ENCODE results near the gene SPACDR.
"Not testable (repeated sequence)": the region's sequence is repeated elsewhere in the genome, so short reads cannot be mapped to it uniquely, and the experiment has no call there.

Gene SPACDR

GRCh38 chr7:100441641-100442535 lies 22.2 kb downstream of the SPACDR start:
- Histone ChIP-seq H3K27ac (no peak overlapping the region), H3K4me3 (no peak overlapping the region)

GRCh38 chr7:100439244-100439643 lies 24.8 kb downstream of the SPACDR start:
- H3K27ac ChIP-seq, H3K4me3 ChIP-seq: not testable (repeated sequence)

GRCh38 chr7:100438731-100439130 lies 25.3 kb downstream of the SPACDR start:
- H3K4me3 ChIP-seq, H3K27ac ChIP-seq: not testable (repeated sequence)

DNA sequence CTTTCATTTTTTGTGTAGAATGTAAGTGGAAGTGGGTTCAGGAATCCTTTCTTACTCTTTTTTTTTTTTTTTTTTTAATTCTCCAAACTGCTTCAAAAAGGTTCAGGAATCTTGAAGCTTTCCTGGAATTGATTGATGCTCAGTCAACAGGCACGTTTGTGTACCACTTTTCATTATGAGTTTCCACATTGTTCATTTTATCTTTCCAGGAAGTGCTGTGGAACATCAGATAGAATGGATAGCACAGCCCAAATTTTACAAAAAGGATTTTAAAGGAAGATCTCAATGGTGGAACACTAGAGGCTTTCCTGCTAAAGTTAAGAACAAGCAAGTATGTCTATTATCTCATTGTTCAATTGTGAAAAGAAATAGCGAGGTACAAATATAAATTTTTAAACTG lies 25.9 kb downstream of the SPACDR start:
- H3K27ac ChIP-seq, result peak overlapping the region in 1 of 21 experiments; percentile 38
- no peak overlapping the region for H3K4me3 ChIP-seq

GRCh38 chr7:100437150-100438100 lies 26.6 kb downstream of the SPACDR start:
- Histone ChIP-seq H3K27ac (peak overlapping the region in 18 of 21 experiments; percentile 89 to 99 (median 96)), H3K4me3 (peak overlapping the region in 5 of 7 experiments; percentile 60 to 87 (median 83))

DNA sequence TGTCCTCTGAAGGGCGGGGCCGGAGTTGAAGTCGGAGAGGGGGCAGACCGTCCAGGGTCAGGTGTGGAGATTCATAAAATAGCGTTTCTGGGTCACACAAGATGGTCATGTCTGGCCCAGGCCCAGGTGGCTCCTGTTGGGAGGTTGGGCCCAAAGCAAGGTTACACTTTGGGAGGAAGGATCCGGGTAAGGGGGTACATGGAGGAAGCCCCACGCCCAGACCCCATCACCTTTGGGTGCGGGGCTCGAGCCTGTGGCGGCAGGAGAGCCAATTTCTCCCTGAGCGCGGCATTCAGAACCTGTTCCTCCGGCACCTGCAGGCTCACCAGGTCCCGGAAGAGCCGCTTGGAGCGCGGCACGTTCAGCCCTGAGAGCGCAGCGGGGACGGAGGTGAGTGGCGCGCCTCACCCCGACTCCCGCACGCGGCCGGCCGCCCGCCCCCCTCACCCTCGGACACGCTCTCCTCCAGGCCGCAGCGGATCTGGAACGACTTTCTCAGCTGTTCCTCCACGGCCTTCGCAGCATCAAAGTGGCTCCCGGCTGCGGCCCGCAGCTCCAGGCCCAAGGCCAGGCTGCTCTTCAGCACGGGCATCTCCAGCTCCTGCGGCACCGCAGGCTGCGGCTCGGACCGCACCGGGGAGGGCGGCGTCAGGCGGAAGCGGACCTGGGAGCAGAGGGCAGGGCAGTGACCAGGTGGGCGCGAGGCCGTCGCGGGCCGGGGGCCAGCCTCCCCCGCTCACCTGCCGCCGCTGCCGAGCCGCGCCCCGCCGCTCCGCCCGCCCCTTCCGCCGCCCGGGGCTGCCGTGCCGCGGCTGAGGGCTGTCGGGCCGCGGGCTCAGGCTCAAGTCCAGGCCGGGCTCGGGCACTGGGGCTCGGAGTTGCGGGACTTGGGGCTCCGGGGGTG lies 28.4 kb downstream of the SPACDR start:
- Histone ChIP-seq H3K4me3 (peak overlapping the region; percentile 53 to 87 (median 83)), H3K27ac (peak overlapping the region; percentile 79 to 99 (median 96))

DNA sequence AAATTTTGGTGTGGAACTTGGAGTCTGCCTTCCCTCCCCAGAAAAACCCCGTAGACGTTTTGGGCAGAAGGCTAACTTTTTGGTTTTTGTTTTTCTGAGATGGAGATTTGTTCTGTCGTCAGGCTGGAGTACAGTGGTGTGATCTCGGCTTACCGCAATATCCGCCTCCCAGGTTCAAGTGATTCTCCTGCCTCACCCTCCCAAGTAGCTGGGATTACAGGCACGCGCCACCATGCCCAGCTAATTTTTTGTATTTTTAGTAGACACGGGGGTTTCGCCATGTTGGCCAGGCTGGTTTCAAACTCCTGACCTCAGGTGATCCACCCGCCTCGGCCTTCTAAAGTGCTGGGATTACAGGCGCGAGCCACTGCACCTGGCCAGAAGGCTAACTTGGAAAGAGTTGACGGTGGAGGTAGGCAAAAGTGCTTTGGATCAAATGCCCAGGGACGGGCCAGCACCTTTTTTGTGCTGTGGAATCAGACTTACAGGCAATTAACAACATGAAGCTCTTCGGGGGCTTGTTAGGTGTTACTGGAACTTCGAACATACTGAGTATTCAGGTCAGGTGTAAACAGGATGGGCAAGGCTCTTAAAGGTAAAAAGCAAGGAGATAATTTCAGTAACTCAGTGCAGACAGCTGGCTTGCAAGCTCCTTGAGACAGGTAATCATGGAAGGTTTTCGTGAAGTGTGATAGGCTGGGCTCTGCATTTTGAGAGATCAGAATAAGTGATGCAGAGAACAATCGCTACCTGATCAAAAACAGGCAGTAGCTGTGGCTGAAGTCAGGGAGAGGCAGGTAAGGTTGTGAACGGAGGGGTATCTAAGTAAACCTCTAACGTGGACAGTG lies 29.5 kb downstream of the SPACDR start:
- Histone ChIP-seq H3K27ac (peak overlapping the region in 18 of 21 experiments; percentile 83 to 99 (median 97)), H3K4me3 (peak overlapping the region in 6 of 7 experiments; percentile 53 to 86 (median 82))

- Histone ChIP-seq H3K27ac (peak overlapping the region in 1 of 21 experiments; percentile 8), H3K4me3 (no peak overlapping the region)
These were observed 30.3 kb downstream of the SPACDR start for GRCh38 chr7:100433592-100434296.

GRCh38 chr7:100433276-100433591 lies 30.8 kb downstream of the SPACDR start:
- Histone ChIP-seq H3K27ac (peak overlapping the region in 5 of 21 experiments; percentile 8 to 65 (median 41)), H3K4me3 (no peak overlapping the region)

GRCh38 chr7:100432621-100433275 lies 31.3 kb downstream of the SPACDR start:
- H3K27ac ChIP-seq, result peak overlapping the region in 6 of 21 experiments; percentile 15 to 65 (median 43)
- no peak overlapping the region for H3K4me3 ChIP-seq

DNA sequence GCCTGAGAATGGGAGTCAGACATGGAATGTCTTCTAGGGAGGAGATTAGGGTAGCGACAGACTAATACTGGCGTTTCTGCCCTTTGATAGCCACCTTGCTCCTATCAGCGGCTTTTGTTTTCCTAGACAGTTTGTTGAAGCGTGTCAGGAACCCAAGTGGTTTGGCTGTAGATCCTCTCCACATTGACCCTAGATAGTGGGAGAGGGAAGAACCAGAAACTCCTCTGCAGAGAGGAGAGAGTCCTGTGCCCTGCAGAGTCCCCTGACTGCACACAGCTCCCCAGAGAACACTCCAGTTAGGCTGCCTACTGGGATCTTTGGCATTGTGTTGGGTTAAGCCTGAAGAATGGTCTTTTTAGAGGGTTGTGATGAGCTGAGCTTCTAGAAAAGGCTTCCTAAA lies 32.0 kb downstream of the SPACDR start:
- no peak overlapping the region for H3K4me3 ChIP-seq
- H3K27ac ChIP-seq, result peak overlapping the region in 7 of 21 experiments; percentile 13 to 65 (median 45)

GRCh38 chr7:100431286-100431735 lies 32.7 kb downstream of the SPACDR start:
- peak overlapping the region in 3 of 7 experiments; percentile 67 to 94 (median 79) for H3K4me3 ChIP-seq
- peak overlapping the region in 10 of 21 experiments; percentile 13 to 100 (median 98) for H3K27ac ChIP-seq

- peak overlapping the region; percentile 60 to 94 (median 92) for H3K4me3 ChIP-seq
- H3K27ac ChIP-seq, result peak overlapping the region; percentile 95 to 100 (median 99)
These were observed 33.4 kb downstream of the SPACDR start for GRCh38 chr7:100430493-100431285.

DNA sequence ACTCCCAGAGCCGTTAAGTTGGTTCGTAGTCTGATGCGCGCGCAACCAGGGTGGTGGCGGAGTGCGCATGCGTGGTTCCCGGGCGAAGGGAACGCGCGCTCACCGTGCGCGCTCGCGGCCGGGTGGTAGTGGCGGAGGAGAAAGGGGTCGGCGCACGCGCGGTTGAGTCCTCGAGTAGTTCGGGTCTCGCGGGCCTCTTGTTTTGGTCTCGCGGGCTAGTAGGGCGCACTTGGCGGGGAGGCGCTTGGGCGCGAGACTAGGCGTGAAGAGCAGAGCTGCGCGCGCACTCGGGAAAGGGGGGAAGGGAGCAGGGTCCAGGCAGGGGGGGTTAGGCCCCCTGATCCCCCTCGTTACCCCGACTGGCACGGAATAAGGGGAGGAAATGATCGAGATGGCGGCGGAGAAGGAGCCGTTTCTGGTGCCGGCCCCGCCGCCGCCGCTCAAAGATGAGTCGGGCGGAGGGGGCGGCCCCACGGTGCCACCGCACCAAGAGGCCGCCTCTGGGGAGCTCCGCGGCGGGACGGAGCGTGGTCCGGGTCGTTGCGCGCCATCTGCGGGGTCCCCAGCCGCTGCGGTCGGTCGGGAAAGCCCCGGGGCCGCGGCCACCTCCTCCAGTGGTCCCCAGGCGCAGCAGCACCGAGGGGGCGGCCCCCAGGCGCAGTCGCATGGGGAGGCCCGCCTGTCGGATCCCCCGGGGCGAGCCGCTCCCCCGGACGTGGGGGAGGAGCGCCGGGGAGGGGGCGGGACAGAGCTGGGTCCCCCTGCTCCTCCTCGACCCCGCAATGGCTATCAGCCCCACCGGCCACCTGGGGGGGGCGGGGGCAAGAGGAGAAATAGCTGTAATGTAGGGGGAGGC lies 34.2 kb downstream of the SPACDR start, which contains the start of gene MEPCE:
TSS of gene MEPCE (plus strand) at position 195 of the 856 bp plus-strand sequence. CDS start at position 383, 188 bp downstream.
- peak within 1 kb of the TSS; percentile 60 to 94 (median 92) for H3K4me3 ChIP-seq
- H3K27ac ChIP-seq, result peak within 1 kb of the TSS; percentile 95 to 100 (median 99)
